KOPT-K1 (cell line): ENCODE measurements around the gene COL3A1.

ENCODE experiments used
- H3K27ac ChIP-seq: fragments of 200-600 bp; sonication (generic); 2 replicates; pipeline ENCODE4 v1.5.1; 2016; ENCODE audit warnings: antibody characterized with exemption, mild to moderate bottlenecking, low read depth, low read length; ENCODE audit not compliant: poor library complexity, severe bottlenecking
- H3K36me3 ChIP-seq: fragments of 200-600 bp; sonication (generic); 2 replicates; pipeline ENCODE4 v1.5.1; 2017; ENCODE audit warnings: antibody characterized with exemption, mild to moderate bottlenecking, low read length, moderate library complexity; ENCODE audit not compliant: insufficient read depth
- H3K9me3 ChIP-seq: fragments of 200-600 bp; sonication (generic); 2 replicates; pipeline ENCODE4 v1.5.1; 2017; ENCODE audit warnings: antibody characterized with exemption, low read length, mild to moderate bottlenecking; ENCODE audit not compliant: insufficient read depth, poor library complexity, severe bottlenecking

Gene COL3A1

DNA sequence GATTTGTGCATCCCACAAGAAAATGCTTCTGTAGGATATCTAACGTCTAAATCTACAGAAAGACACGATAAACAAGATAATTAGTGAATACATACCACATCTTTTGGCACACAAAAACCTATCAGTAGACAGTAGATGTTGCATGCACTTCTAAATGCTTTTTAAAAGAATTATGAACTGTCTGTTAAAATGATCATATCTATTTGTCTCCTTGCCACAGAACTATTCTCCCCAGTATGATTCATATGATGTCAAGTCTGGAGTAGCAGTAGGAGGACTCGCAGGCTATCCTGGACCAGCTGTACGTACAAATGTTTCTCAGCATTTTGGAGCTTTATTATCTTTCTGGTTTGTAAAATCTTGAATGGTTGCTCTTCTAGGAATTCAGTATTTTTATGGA is 12.7 kb downstream of the COL3A1 start:
- no peaks in the 10 kb centered on the region for H3K36me3 ChIP-seq
- no peak overlapping the region for H3K27ac ChIP-seq
- H3K9me3 ChIP-seq = no peaks in the 10 kb centered on the region

- H3K36me3 ChIP-seq = no peaks in the 10 kb centered on the region
Observed at GRCh38 chr2:188993247-188993646, 19.1 kb downstream of the COL3A1 start.

GRCh38 chr2:188997263-188997662 is 23.1 kb downstream of the COL3A1 start:
- Histone ChIP-seq H3K9me3 (no peaks in the 10 kb centered on the region), H3K27ac (no peak overlapping the region), H3K36me3 (no peaks in the 10 kb centered on the region)

More at GRCh38 chr2:188993247-188993646, 19.1 kb downstream of the COL3A1 start:
- Histone ChIP-seq H3K27ac (no peak overlapping the region), H3K9me3 (no peaks in the 10 kb centered on the region)

- no peaks in the 10 kb centered on the region for H3K36me3 ChIP-seq
- H3K27ac ChIP-seq = no peak overlapping the region
Observed at GRCh38 chr2:189000221-189000620, 26.0 kb downstream of the COL3A1 start.

GRCh38 chr2:189002079-189002478 is 27.9 kb downstream of the COL3A1 start:
- Histone ChIP-seq H3K36me3 (no peaks in the 10 kb centered on the region), H3K9me3 (no peaks in the 10 kb centered on the region), H3K27ac (no peak overlapping the region)

More at GRCh38 chr2:189000221-189000620, 26.0 kb downstream of the COL3A1 start:
- no peaks in the 10 kb centered on the region for H3K9me3 ChIP-seq

- no peak overlapping the region for H3K27ac ChIP-seq
- H3K9me3 ChIP-seq = no peaks in the 10 kb centered on the region
- no peaks in the 10 kb centered on the region for H3K36me3 ChIP-seq
Observed at GRCh38 chr2:189008555-189009262, 34.5 kb downstream of the COL3A1 start.

DNA sequence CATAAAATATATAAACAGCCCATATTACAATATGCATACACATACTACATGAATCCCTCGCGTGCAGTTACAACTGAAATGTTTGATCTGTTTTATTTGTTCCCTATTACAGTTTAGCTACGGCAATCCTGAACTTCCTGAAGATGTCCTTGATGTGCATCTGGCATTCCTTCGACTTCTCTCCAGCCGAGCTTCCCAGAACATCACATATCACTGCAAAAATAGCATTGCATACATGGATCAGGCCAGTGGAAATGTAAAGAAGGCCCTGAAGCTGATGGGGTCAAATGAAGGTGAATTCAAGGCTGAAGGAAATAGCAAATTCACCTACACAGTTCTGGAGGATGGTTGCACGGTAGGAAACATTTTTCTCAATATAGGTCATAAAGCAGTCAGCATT is 36.4 kb downstream of the COL3A1 start:
- Histone ChIP-seq H3K27ac (no peak overlapping the region), H3K36me3 (no peaks in the 10 kb centered on the region)

GRCh38 chr2:189012351-189012750 is 38.2 kb downstream of the COL3A1 start:
- H3K27ac ChIP-seq = no peak overlapping the region

More for the DNA sequence above, 36.4 kb downstream of the COL3A1 start:
- no peaks in the 10 kb centered on the region for H3K9me3 ChIP-seq

GRCh38 chr2:189013031-189013430 is 38.9 kb downstream of the COL3A1 start:
- H3K27ac ChIP-seq = no peak overlapping the region
- no peaks in the 10 kb centered on the region for H3K9me3 ChIP-seq
- no peaks in the 10 kb centered on the region for H3K36me3 ChIP-seq

More at GRCh38 chr2:189012351-189012750, 38.2 kb downstream of the COL3A1 start:
- no peaks in the 10 kb centered on the region for H3K9me3 ChIP-seq
- H3K36me3 ChIP-seq = no peaks in the 10 kb centered on the region

- H3K36me3 ChIP-seq = no peaks in the 10 kb centered on the region
- no peak overlapping the region for H3K27ac ChIP-seq
- no peaks in the 10 kb centered on the region for H3K9me3 ChIP-seq
Observed at GRCh38 chr2:189013671-189014448, 39.7 kb downstream of the COL3A1 start.

- Histone ChIP-seq H3K9me3 (no peaks in the 10 kb centered on the region), H3K27ac (no peak overlapping the region), H3K36me3 (no peaks in the 10 kb centered on the region)
Observed at GRCh38 chr2:189014449-189015138, 40.4 kb downstream of the COL3A1 start.

DNA sequence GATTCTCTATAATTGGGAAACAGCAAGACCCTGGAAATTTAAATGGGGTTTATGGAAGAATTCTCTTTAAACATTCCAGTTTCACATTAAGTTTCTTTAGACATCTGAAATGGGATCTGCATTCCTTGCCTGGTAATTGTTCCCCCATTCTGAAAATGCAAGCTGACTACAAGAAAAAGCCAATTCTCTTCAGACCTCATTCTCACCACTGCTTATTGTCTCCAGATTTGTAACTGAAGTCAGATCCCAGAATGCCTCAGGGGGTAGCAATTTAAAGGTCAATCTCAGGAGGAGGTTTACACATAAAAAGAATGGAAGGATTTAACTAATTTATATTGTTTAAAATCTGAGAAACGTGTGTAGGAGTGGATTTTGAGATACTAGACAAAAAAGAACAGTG is 41.2 kb downstream of the COL3A1 start:
- no peaks in the 10 kb centered on the region for H3K9me3 ChIP-seq
- no peak overlapping the region for H3K27ac ChIP-seq
- no peaks in the 10 kb centered on the region for H3K36me3 ChIP-seq

GRCh38 chr2:189016311-189016861 is 42.2 kb downstream of the COL3A1 start:
- no peaks in the 10 kb centered on the region for H3K36me3 ChIP-seq
- H3K9me3 ChIP-seq = no peaks in the 10 kb centered on the region
- no peak overlapping the region for H3K27ac ChIP-seq

DNA sequence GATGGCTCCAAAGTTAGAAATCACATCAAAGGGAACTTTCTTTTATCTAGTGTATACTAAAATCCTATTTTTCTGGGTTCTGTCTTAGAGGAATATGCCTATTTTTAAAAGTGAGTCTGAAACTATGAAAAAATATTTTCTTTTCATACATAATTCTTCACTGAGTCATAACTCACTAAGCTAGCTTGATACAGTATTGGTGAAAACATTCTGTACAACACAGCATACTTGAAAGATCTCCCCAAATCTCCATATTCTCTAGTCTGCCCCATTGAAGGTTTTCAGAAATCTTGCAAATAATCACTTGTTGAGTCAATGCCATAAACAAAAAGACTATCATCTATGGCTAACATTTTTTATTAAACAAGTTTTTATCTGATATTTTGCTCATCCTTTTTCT is 44.5 kb downstream of the COL3A1 start:
- Histone ChIP-seq H3K36me3 (no peaks in the 10 kb centered on the region), H3K27ac (no peak overlapping the region), H3K9me3 (no peaks in the 10 kb centered on the region)

DNA sequence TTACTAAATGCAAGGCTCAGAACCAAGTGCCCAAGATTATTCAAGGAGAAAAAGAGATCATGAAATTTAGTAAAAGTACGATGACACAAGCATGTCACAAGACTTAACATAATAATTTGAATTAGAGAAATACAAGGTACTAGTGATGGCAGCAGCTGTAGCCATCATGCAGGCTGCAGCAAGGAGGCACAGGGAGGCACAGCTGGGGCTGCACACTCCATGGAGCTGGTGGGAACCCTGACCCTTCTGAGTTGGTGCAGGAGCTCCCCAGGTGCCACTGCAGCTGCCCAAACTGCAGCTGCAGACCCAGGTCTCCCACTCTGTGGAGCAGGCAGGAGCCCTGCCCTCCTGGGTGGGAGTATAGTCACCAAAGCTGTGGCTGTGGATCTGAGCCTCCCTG is 46.0 kb downstream of the COL3A1 start:
- Histone ChIP-seq H3K9me3 (no peaks in the 10 kb centered on the region), H3K27ac (no peak overlapping the region), H3K36me3 (no peaks in the 10 kb centered on the region)
